Neural cell (in vitro differentiated cells): ENCODE results near the gene BRSK2. TPM values are rescaled to one million over a fixed set of nuclear protein-coding genes. Genes with fewer than 3 reads are reported as not detected.

ENCODE experiments used
- H2AFZ ChIP-seq: fragments of 200-600, 300-800 bp; sonication (generic), shearing (Covaris generic); 2 replicates; pipeline ENCODE4 v1.6.0; 2014; ENCODE audit warnings: low read depth, mild to moderate bottlenecking, antibody characterized with exemption, low read length, moderate library complexity
- H3F3A ChIP-seq: fragments of 200-600 bp; shearing (Covaris generic); 2 replicates; pipeline ENCODE4 v1.6.1; 2016; ENCODE audit warnings: mild to moderate bottlenecking, moderate library complexity, mixed read lengths, antibody characterized with exemption, low read length; ENCODE audit not compliant: insufficient read depth, poor library complexity, severe bottlenecking
- H3K27ac ChIP-seq: fragments of 200-600, 300-800 bp; sonication (generic), shearing (Covaris generic); 2 replicates; pipeline ENCODE4 v1.5.1; 2014; ENCODE audit warnings: mild to moderate bottlenecking, low read length, moderate library complexity
- H3K27me3 ChIP-seq: fragments of 300-800, 200-600 bp; sonication (generic), shearing (Covaris generic); 2 replicates; pipeline ENCODE4 v1.6.0; 2014; ENCODE audit warnings: mild to moderate bottlenecking, low read depth, low read length, moderate library complexity; ENCODE audit not compliant: insufficient read depth
- H3K36me3 ChIP-seq: fragments of 300-800, 200-600 bp; sonication (generic), shearing (Covaris generic); 2 replicates; pipeline ENCODE4 v1.5.1; 2014; ENCODE audit warnings: mild to moderate bottlenecking, antibody characterized with exemption, low read length, moderate library complexity; ENCODE audit not compliant: insufficient read depth
- H3K4me2 ChIP-seq: fragments of 300-800, 200-600 bp; sonication (generic), shearing (Covaris generic); 2 replicates; pipeline ENCODE4 v1.6.0; 2014; ENCODE audit warnings: mild to moderate bottlenecking, low read length
- H3K4me3 ChIP-seq: fragments of 300-800, 200-600 bp; sonication (generic), shearing (Covaris generic); 2 replicates; pipeline ENCODE4 v1.5.1; 2014; ENCODE audit warnings: mild to moderate bottlenecking, low read length, moderate library complexity
- H3K79me2 ChIP-seq: fragments of 200-600 bp; shearing (Covaris generic); replicated peaks from 2 replicates; pipeline ENCODE4 v1.6.0; 2014; ENCODE audit warnings: mild to moderate bottlenecking, low read length, moderate library complexity; ENCODE audit not compliant: insufficient read depth
- H3K9ac ChIP-seq: fragments of 300-800, 200-600 bp; sonication (generic), shearing (Covaris generic); 2 replicates; pipeline ENCODE4 v1.6.1; 2016; ENCODE audit warnings: mild to moderate bottlenecking, low read length, mixed read lengths
- H3K9me2 ChIP-seq: fragments of 200-600 bp; shearing (Covaris generic); 2 replicates; pipeline ENCODE4 v1.6.1; 2016; ENCODE audit warnings: mild to moderate bottlenecking, low read length, mixed read lengths; ENCODE audit not compliant: insufficient read depth
- H3K9me3 ChIP-seq: fragments of 200-600, 300-800 bp; sonication (generic), shearing (Covaris generic); 2 replicates; pipeline ENCODE4 v1.6.1; 2016; ENCODE audit warnings: mild to moderate bottlenecking, mixed run types, low read length, moderate library complexity, mixed read lengths
- H4K20me1 ChIP-seq: fragments of 200-600 bp; shearing (Covaris generic); 2 replicates; pipeline ENCODE4 v1.6.1; 2016; ENCODE audit warnings: mild to moderate bottlenecking, mixed run types; ENCODE audit not compliant: insufficient read depth
- EP300 ChIP-seq: fragments of 450-650 bp; conservative IDR thresholded peaks from 2 replicates; pipeline ENCODE4 v1.6.1; 2014; ENCODE audit warnings: antibody characterized with exemption, mild to moderate bottlenecking, moderate library complexity; ENCODE audit not compliant: poor library complexity, severe bottlenecking
- EZH2 ChIP-seq: fragments of 200-600, 300-800 bp; shearing (Covaris generic), sonication (generic); IDR thresholded peaks from 2 replicates; pipeline ENCODE4 v1.6.1; 2014; ENCODE audit warnings: antibody characterized with exemption, low read length, borderline replicate concordance, mild to moderate bottlenecking; ENCODE audit not compliant: insufficient read depth, poor library complexity, severe bottlenecking
- MXI1 ChIP-seq: fragments of 450-650 bp; conservative IDR thresholded peaks from 2 replicates; pipeline ENCODE4 v1.6.1; 2014; ENCODE audit warnings: antibody characterized with exemption, mild to moderate bottlenecking; ENCODE audit not compliant: poor library complexity, severe bottlenecking
- POLR2AphosphoS5 ChIP-seq: IDR thresholded peaks from 2 replicates; pipeline ENCODE4 v1.6.1; 2012
- RAD21 ChIP-seq: fragments of 450-650 bp; conservative IDR thresholded peaks from 2 replicates; pipeline ENCODE4 v1.6.1; 2014; ENCODE audit warnings: antibody characterized with exemption, mild to moderate bottlenecking, moderate library complexity
- SMC3 ChIP-seq: fragments of 450-650 bp; conservative IDR thresholded peaks from 2 replicates; pipeline ENCODE4 v1.6.1; 2014; ENCODE audit warnings: antibody characterized with exemption, mild to moderate bottlenecking, moderate library complexity; ENCODE audit not compliant: poor library complexity
- TAF1 ChIP-seq: IDR thresholded peaks from 2 replicates; pipeline ENCODE4 v1.6.1; 2012; ENCODE audit warnings: low read depth
- polyA plus RNA-seq: library from polyadenylated mRNA; depleted of rRNA; stranded (reverse); fragments of >200 nt; gene quantifications from 2 replicates; pipeline ENCODE4 v1.2.3, GENCODE V29; 2014
- TF ChIP-seq, protein P1 (sequence below): IDR thresholded peaks from 2 replicates; pipeline ENCODE4 v1.6.1; 2012; ENCODE audit warnings: borderline replicate concordance
- TF ChIP-seq, protein P2 (sequence below): fragments of 450-650 bp; IDR thresholded peaks from 2 replicates; pipeline ENCODE4 v1.5.1; 2014; ENCODE audit warnings: antibody characterized with exemption, mild to moderate bottlenecking, moderate library complexity; ENCODE audit not compliant: poor library complexity, severe bottlenecking

The BRSK2 gene
- polyA plus RNA-seq, 1 donor from 2014 or later, result 47.5 TPM

DNA sequence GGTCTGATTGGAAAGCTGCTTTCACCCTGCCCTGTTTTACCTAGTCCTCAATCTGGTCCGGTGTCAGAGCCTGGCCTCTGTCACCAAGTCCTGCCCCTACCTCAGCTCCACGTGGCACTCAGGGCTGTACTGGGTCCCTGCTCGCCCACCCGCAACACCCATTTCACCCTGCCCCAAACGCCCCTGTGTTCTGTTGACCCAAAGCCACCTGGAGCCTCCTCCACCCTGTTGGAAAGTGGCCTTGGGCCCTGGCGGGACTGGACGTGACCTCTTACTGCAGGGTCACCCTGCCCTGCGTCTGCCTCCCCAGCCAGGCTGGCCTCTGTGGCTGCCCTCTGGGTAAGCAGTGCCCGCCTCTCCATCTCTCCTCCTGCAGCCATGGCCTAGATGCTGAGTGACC is 21.5 kb upstream of the BRSK2 start:
- H3F3A ChIP-seq, result no peaks in the 10 kb centered on the region
- no peaks in the 10 kb centered on the region for H3K9me2 ChIP-seq
- no peak overlapping the region for H3K9ac ChIP-seq
- no peak overlapping the region for H3K4me3 ChIP-seq
- H3K4me2 ChIP-seq, result no peak overlapping the region
- TF ChIP-seq RAD21, result no peak
- TF ChIP-seq POLR2AphosphoS5, result no peak
- peaks cover 2% of the 10 kb centered on the region for H3K9me3 ChIP-seq
- H4K20me1 ChIP-seq, result no peaks in the 10 kb centered on the region
- H3K27ac ChIP-seq, result no peak overlapping the region
- H3K27me3 ChIP-seq, result no peaks in the 10 kb centered on the region
- H3K36me3 ChIP-seq, result no peaks in the 10 kb centered on the region
- no peaks in the 10 kb centered on the region for H3K79me2 ChIP-seq
- H2AFZ ChIP-seq, result no peak overlapping the region

DNA sequence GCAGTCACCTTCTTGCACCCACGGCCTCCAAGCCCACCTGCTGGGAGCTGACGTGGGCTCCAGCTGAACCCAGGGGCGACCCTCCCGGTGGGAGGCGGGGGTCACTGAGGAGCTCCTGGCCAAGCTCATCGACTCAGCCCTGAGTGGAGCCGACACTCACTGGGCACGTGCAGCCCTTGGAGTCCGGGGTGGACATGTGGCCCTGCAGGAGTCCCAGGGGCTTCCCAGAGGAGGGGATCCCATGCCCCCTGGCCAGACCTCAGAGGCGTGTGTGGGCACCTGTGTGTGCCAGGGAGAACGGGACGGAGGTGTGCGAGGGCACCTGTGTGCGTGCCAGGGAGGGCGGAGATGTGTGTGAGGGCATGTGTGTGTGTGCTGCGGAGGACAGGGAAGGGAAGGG is 20.8 kb upstream of the BRSK2 start:
- TF ChIP-seq, protein P1, sequence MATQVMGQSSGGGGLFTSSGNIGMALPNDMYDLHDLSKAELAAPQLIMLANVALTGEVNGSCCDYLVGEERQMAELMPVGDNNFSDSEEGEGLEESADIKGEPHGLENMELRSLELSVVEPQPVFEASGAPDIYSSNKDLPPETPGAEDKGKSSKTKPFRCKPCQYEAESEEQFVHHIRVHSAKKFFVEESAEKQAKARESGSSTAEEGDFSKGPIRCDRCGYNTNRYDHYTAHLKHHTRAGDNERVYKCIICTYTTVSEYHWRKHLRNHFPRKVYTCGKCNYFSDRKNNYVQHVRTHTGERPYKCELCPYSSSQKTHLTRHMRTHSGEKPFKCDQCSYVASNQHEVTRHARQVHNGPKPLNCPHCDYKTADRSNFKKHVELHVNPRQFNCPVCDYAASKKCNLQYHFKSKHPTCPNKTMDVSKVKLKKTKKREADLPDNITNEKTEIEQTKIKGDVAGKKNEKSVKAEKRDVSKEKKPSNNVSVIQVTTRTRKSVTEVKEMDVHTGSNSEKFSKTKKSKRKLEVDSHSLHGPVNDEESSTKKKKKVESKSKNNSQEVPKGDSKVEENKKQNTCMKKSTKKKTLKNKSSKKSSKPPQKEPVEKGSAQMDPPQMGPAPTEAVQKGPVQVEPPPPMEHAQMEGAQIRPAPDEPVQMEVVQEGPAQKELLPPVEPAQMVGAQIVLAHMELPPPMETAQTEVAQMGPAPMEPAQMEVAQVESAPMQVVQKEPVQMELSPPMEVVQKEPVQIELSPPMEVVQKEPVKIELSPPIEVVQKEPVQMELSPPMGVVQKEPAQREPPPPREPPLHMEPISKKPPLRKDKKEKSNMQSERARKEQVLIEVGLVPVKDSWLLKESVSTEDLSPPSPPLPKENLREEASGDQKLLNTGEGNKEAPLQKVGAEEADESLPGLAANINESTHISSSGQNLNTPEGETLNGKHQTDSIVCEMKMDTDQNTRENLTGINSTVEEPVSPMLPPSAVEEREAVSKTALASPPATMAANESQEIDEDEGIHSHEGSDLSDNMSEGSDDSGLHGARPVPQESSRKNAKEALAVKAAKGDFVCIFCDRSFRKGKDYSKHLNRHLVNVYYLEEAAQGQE, result no peak
- no peak for TF ChIP-seq MXI1
- no peaks in the 10 kb centered on the region for H3K27me3 ChIP-seq
- no peaks in the 10 kb centered on the region for H3F3A ChIP-seq
- no peaks in the 10 kb centered on the region for H3K79me2 ChIP-seq
- H3K4me2 ChIP-seq, result no peak overlapping the region
- H3K27ac ChIP-seq, result no peak overlapping the region
- no peaks in the 10 kb centered on the region for H4K20me1 ChIP-seq
- H3K9me2 ChIP-seq, result no peaks in the 10 kb centered on the region
- no peak overlapping the region for H3K4me3 ChIP-seq
- no peaks in the 10 kb centered on the region for H3K36me3 ChIP-seq
- H3K9ac ChIP-seq, result no peak overlapping the region
- peaks cover 1% of the 10 kb centered on the region for H3K9me3 ChIP-seq
- no peak overlapping the region for H2AFZ ChIP-seq

DNA sequence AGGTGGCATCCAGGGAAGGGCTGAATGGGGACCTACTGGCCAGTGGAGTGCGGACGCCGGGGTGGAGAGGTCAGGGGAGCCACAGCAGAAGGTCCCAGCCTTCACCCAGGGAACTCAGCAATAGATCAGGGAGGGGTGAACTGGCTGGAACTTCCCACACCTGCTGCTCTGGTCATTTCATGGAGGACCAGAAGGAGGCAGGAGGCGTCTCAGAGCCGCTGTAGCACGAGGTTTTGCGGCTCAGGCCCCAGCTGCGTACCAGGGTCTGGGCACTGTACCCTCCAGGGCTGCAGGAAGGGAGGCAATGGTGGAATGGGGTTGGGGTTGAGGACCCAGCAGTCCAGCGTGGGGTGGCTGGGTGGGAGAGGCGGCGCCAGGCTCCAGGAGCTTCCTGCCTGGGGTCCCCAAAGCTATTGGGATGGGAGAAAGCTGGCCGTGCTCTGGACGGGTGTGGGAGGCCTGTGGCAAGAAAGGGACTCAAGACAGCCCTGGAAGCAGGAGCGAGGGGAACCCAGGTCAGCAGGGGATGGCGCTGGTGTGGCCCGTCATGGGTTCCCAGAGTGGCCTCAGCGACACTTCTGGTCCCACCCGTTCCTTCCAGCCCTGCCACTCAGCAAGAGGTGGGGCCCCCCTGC is 20.2 kb upstream of the BRSK2 start:
- Histone ChIP-seq H3K27me3 (no peaks in the 10 kb centered on the region), H3K4me3 (no peak overlapping the region), H2AFZ (no peak overlapping the region), H4K20me1 (no peaks in the 10 kb centered on the region), H3K9me2 (no peaks in the 10 kb centered on the region), H3F3A (no peaks in the 10 kb centered on the region), H3K79me2 (no peaks in the 10 kb centered on the region), H3K27ac (no peak overlapping the region), H3K9ac (no peak overlapping the region), H3K36me3 (no peaks in the 10 kb centered on the region), H3K9me3 (no peaks in the 10 kb centered on the region), H3K4me2 (no peak overlapping the region)
- TF ChIP-seq RAD21, result no peak
- TF ChIP-seq, protein P1, result no peak
- TF ChIP-seq EZH2, result no peak
- no peak for TF ChIP-seq TAF1
- no peak for TF ChIP-seq POLR2AphosphoS5
- no peak for TF ChIP-seq EP300
- TF ChIP-seq, protein P2, sequence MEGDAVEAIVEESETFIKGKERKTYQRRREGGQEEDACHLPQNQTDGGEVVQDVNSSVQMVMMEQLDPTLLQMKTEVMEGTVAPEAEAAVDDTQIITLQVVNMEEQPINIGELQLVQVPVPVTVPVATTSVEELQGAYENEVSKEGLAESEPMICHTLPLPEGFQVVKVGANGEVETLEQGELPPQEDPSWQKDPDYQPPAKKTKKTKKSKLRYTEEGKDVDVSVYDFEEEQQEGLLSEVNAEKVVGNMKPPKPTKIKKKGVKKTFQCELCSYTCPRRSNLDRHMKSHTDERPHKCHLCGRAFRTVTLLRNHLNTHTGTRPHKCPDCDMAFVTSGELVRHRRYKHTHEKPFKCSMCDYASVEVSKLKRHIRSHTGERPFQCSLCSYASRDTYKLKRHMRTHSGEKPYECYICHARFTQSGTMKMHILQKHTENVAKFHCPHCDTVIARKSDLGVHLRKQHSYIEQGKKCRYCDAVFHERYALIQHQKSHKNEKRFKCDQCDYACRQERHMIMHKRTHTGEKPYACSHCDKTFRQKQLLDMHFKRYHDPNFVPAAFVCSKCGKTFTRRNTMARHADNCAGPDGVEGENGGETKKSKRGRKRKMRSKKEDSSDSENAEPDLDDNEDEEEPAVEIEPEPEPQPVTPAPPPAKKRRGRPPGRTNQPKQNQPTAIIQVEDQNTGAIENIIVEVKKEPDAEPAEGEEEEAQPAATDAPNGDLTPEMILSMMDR, result no peak
- TF ChIP-seq SMC3, result no peak
